NCI-H524 treated with DMSO at 0.1 percent for 48 hours (cell line): Measurements from ENCODE around the gene IGFBPL1.
"Not testable (repeated sequence)": the region's sequence is repeated elsewhere in the genome, so short reads cannot be mapped to it uniquely, and the experiment has no call there.

Source experiments
- DNase-seq: peaks from one replicate; lab custom pipeline; 2025; lab: John Stamatoyannopoulos, UW

IGFBPL1 gene

DNA sequence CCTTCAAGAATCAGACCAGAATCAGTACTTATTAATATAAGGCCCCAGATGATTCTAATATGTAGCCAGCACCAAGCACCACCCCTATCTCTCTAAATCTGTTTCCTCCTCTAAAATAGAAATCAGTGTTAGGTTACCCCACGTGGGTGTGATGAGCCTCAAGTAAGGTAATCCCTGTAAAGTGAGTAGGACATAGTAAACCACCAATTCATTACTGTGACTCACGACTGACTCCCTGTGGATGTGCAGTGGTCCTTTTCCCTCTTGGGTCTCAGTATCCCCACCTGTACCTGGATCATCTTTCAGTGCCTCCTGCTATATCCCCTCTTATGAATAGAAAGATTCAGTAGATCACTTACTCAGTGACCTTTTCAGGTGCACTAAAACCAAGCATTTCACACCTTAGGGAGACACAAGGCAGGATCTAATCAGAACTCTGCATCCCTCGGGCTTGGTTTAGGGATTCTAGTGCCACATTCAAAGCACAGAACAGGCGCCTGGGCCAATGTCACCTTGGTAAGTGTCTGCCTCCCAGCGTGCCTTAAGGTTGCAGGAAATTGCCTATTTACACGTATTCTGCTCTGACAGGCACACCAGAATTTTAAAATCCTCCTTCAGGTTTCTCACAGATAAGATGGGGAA lies 43.9 kb downstream of the IGFBPL1 start:
- DNase-seq: no peak

GRCh38 chr9:38377336-38378083 lies 46.7 kb downstream of the IGFBPL1 start:
- DNase-seq: not testable (repeated sequence)

GRCh38 chr9:38376021-38376670 lies 48.1 kb downstream of the IGFBPL1 start:
- DNase-seq: no peak

GRCh38 chr9:38375572-38375963 lies 48.7 kb downstream of the IGFBPL1 start:
- DNase-seq: no peak

DNA sequence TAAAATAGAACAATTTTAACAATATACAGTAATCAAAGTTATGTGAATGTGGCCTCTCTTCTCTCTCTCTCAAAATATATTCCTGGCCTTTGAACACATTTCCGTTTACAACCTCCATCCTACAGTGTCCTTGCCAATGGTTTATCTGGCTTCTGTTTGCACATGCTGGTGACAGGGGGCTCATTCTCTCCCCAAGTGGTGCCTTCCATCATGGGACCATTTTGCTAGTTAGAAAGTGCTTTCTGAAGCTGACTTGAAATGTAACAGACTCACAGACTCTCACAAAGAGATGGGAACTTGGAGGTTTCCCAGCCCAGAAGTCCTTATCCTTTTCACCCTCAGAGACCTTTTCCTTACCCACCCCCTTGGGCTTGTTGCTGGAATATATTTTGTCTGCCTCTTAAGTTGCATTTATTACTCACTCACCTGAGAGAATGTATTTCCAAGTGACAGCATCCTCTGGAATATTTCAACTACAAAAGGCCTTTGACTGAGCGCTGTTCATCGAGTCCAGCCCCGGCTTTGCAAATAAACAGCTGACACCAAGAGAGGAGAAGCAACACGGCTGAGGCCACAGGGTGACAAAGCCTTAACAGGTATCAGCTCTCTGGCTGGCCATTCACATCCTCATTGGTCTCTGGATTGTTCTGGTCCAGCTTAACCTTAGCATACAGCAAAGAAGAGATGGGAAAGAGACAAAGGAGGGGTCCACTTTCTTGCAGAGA lies 49.2 kb downstream of the IGFBPL1 start:
- no peak for DNase-seq

DNA sequence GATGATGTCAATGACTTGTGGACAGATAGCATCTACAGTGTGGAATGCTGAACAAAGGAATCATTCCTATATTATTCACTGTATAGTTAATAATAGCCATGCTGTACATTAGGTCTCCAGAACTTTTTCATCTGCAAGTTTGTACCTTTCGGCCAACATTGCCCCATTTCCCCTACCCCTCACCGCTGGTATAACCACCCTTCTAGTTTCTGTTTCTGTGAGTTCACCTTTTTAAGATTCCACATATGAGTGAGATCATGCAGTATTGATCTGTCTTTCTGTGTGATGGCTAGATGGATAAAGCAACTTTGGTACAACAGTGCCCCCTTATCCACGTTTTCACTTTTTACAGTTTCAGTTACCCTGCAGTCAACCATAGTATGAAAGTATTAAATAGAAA lies 50.6 kb downstream of the IGFBPL1 start:
- DNase-seq: no peak

- DNase-seq: no peak
These were observed 51.3 kb downstream of the IGFBPL1 start for GRCh38 chr9:38372762-38373619.

DNA sequence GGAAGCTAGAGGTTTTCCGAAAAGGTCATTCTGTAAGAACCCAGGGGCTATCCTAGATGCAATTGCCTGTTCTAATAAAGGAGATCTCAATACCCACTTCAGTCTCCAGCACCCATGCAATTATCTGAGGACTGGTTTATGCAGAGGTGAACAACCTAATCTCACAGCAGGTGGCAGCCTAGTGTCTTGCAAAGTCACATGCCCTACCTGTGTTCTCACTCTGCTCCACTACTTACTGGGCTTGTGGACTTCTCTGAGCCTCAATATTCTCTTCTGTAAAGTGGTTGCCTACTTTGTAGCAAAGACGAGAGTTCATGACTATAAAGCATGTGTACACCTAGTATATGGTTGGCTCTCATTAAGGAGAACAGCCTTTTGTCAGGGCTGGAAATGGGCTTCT lies 52.8 kb downstream of the IGFBPL1 start:
- no peak for DNase-seq

DNA sequence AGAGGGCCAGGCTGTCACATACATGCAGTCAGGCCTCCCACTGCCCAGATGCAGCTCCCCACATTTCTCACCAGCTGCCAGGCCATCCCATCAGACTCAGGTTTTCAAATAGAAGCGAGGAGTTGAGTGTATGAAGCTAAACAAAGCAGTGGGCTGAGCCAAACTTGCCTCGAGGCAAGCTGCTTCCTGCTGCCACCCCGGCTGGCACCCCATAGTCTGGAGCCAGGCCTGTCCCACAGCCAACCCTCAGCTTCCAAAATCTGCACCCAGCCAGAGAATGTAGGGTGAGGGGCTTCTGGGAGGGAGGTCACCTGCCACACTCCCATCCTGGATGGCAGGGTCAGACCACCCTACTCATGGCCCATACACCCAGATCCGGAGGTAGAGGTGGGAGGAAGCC lies 54.1 kb downstream of the IGFBPL1 start:
- no peak for DNase-seq

- no peak for DNase-seq
These were observed 55.5 kb downstream of the IGFBPL1 start for GRCh38 chr9:38368731-38369130.

GRCh38 chr9:38367898-38368297 lies 56.4 kb downstream of the IGFBPL1 start:
- no peak for DNase-seq

GRCh38 chr9:38363589-38363925 lies 60.7 kb downstream of the IGFBPL1 start:
- no peak for DNase-seq

DNA sequence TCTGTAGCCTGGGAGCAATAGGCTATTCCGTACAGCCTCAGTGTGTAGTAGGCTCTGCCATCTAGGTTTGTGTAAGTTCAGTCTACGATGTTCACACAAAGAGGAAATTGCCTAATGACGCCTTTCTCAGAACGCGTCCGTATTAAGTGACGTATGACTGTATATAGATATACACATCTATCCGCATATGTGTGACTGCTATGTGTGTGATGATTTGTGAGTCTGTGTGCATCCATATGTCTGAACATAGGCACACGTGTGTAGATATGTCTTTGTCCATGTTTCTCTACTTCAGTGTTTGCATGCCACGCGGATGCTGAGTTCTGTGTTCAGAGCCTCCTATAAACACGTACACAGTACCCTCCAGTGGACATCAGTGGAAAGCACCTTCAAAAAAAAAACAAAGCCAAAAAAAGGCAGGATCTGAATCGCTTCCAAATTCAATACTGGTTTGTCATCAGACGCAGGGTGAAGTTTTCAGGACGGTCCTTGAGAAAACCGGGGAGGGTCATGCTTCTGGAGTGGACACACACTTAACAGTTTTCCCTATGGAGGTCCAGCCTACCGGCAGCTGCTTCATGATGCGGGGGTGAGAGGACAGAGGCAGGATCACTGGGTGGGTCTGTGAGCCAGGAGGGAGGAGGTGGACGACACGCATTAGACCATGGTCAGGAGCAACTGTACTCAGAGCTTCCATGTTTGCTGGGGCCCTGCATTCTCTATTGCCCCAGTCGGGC lies 61.2 kb downstream of the IGFBPL1 start:
- no peak for DNase-seq

DNA sequence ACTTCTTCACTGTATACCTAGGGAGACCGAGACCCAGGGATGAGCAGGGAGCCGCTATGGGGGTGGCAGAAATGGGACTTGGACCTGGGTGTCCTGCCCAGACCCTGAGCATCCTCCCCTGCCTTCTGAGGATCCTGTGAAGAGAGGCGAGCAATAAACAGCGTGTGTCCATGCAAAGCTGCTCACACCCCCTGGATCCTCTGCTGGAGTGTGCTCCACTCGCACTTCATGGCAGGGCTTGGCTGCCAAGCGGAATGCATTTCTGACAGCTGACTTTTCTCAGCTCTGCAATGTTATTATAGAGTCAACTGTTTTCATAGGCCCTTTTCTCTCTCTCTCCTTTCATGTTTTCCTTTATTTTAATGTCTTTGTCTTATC lies 62.8 kb downstream of the IGFBPL1 start:
- no peak for DNase-seq

DNA sequence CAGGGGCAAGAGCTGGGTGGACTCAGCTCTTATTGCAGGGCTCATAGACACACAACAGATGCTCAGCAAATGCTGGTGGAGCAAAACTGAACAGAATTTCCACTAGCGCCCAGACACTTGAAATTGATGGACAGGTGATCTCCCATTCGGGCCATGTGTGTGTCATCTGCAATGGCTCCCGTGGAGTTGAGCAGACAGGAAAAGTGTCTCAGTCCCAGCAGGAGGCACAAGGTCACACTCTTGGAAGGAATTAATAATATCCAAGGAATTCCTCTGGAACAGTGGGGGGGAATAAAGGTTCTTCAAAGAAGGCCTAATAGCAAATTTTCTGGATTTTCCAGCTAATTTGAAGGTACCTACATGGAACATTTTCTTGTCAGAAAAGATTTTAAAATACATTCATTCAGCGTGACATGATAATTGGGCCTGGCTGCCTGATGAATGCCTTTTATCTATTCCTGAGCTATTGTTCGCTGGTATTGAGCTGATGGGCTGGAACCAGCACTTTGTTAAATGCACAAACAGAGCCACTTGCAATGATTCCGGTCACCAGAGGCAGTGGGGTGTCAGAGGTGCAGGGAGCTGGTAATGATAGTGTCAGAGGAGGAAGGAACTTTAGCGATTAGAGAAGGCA lies 63.3 kb downstream of the IGFBPL1 start:
- peak; percentile 44 for DNase-seq

DNA sequence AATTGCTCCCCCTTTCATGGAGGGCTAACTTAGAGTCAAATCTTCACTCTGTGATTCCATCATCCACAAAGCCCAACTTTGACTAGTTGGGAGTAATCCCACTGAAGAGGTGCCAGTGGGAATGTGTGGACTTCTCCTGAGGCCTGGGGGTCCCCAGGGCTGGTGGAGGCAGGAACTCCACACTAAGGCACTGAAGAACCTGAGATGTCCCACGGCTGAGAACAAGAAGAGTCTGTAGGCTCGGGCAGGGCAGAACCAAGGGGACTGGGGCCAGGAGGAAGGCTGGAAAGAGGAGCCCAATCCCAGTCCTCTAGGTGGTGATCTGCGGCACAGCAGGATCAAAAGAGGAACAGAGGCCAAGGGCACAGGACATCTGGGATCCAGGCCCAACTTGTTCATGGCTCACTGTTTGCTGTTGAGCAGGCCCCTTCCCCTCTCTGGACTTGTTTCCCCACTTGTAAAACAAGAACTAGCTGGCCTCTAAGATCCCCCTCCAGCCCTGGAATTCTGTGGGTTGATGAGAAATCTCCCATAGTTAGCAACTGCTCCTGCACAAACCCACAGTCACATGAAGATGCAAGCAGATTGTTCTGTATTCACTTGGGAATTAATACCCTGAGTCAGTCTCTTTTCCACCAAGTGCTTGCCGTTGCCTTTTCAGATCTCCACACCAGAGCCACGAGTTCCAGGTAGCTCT lies 64.4 kb downstream of the IGFBPL1 start:
- no peak for DNase-seq

- DNase-seq: no peak
These were observed 65.0 kb downstream of the IGFBPL1 start for GRCh38 chr9:38359297-38359653.

DNA sequence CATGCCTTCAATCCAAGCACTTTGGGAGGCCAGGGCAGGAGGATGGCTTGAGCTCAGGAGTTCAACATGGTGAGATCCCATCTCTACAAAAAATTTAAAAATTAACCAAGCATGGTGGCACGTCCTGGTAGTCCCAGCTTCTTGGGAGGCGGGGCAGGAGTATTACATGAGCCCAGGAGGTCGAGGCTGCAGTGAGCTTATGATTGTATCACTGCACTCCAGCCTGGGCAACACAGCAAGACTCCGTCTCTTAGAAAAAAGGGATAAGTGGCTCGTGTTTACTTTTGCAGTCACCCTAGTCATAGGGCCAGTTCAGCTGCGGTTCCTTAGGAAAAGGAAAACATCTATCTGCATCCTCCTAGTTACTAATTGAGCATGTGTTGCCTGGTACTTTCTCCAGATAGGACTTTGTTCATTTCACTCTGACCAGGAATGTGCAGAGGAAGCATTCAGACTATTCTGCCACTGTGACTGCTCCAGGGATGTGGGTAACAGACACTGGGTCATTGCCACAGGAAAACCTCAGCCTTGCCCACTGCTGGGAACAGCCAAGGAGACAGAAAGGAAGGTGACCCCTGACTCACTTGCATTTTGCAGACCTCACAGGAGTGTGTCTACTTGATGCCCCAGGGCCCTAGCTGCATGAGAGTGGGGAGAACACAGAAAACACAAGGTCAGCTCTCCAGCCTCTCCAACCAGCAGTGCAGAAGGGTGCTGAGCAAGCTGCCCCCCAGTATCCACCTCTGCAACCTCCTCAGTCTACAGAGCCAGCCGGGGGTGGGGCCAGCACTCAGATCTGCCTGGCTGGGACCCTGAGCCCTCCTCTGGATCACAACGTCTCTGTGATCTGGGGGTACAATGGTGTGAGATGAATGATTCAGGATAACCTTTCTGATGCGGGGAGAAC lies 65.6 kb downstream of the IGFBPL1 start:
- no peak for DNase-seq
